Measurements from ENCODE around the gene GPR137C.

Gene GPR137C, protein sequence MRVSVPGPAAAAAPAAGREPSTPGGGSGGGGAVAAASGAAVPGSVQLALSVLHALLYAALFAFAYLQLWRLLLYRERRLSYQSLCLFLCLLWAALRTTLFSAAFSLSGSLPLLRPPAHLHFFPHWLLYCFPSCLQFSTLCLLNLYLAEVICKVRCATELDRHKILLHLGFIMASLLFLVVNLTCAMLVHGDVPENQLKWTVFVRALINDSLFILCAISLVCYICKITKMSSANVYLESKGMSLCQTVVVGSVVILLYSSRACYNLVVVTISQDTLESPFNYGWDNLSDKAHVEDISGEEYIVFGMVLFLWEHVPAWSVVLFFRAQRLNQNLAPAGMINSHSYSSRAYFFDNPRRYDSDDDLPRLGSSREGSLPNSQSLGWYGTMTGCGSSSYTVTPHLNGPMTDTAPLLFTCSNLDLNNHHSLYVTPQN
- total RNA-seq: 0.13 to 3.1 (median 0.84) reads per million in 18 experiments

DNA sequence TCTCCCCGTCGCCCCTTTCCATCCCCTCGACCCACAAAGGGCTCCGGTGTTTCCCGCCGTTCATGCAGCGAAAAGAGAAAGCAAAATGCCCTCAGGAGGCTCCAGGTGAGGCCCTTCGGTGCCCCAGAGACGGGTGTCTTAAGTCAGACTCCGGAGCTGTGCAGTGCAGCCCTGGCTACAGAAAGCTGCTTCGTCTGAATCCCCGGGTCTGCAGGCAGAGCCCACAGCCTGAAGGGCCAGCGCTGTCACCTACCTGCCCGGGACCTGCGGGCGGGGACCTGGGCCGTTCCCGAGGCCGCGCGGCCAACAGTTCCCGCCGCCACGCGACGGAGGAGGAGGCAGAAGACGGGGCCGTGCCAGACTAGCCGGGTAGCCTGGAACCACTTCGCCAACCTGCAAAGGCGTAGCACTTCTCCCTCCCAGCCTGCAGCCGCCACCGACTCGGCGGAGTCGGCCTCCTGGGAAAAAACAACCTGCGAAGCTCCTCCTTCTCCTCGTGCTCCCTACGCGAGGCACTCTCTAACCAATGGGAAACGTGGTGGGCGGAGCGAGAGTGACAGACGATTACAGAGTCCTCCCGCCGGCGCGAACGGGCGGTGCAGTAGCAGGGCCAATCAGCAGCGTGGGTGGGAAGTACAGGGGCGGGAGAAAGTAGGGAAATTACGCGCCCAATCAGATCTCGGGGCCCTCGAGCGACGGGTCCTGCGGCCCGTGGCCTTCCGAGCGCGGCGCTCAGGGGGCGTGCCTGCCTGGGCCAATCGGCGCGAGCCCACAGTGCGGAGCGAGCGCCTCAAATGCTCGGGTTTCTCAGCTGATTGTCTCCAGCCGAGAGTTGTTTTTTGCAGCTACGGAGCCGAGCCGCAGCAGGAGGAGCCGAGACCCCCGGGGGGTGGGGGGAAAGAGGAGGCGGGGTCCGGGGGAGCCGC, at the start of gene GPR137C, which contains the start of gene TXNDC16:
Gene GPR137C, plus strand, starts transcription at position 774 of the 926 bp plus-strand sequence. CDS start 312 bp downstream, outside the sequence.
Gene TXNDC16, minus strand, starts transcription at position 443 of the 926 bp plus-strand sequence. CDS start 8,948 bp downstream, outside the sequence.
- peak; percentile 100 for DNase-seq

DNA sequence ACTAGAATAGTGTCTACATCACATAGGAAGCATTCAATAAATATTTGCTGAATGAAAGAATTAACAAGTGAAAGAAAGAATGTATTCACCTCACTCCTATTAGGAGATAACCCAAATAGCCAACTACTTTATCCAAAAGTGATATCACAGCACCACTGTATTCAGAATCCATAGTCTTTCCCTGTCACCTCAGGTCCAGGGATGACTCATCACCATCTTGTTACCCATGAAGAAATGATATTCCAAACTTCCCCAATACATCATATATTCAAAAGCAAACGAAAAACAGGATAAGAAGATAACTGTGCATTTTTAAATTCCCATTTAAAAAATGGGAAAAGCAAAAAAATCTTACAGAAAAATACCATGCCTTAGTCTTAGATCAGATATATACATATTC, 39.4 kb upstream of the GPR137C start:
- DNase-seq: no peak

- DNase-seq: no peak
Observed at GRCh38 chr14:52514046-52514811, 38.4 kb upstream of the GPR137C start.

DNA sequence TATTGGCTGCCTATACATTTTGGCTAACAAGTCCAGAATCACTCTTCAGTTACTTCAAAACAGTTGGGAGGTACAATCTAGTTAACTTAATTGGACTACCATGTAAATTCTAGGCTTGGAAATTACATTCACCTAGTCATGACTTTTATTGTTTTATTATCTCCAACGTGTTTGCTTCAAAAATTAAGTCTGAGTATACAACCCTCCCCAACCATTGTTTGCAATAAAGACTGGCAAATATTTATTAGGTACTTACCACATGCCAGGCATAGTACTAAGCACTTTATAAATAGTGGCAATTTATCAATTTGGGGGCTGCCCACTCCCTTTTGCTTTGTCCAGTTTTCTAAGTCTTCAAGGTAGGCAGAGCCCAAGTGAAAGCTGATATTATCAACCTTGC, 30.6 kb upstream of the GPR137C start:
- no peak for DNase-seq

DNA sequence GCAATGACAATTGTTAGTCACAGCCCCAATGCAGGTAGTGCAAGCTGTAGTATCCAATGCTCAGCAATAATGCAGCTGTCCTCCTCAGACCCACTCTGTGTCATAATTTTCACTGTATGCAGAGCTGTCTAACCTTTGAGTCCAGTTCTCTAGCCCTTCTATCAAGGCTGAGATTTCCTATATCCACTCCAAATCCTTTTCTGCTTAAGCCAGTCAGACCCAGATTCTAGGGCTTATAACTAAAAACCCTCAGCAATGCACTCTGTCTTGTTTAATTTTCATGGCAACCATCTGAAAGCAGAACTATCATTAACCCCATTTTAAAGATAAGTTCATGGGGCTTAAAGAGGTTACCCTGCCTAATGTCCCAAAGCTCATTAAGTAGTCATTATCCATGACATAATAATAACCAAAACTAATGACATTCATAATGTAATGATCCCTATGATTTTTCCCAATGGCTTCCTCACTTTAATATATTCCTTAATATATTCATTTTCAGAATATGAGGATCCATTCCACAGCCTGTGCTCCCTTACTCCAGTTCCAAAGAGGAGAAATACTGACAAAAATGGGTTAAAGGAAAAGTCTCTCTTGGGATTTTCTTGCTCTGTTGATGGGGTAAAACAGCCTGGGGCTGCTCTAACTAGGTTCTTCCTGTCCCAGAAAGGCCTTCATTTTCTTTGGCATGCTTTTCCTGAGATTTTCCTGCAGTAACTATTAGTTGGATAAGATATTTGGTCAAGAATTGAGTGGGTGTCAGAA, 29.9 kb upstream of the GPR137C start:
- no peak for DNase-seq

GRCh38 chr14:52527052-52527451, 25.6 kb upstream of the GPR137C start:
- no peak for DNase-seq

GRCh38 chr14:52531481-52531880, 21.2 kb upstream of the GPR137C start:
- no peak for DNase-seq

DNA sequence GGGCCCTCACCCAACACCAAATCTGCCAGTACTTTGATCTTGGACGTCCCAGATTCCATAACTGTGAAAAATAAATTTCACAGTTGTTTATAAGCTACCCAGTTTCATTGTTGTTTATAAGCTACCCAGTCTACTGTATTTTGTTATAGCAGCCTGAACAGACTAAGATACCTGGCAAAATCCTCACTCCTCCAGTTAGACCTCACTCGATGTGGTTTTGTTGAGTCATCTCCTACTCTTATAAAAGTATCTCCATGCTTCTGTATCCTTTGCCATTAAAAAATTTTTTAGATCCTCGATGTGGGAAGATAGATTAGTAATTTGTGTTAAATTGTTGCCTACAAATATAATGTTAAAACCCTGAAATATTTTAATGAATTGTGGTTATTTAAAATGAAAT, 16.4 kb upstream of the GPR137C start:
- no peak for DNase-seq

GRCh38 chr14:52538623-52539022, 14.0 kb upstream of the GPR137C start:
- DNase-seq: peak in 1 of 2 donors; percentile 49

DNA sequence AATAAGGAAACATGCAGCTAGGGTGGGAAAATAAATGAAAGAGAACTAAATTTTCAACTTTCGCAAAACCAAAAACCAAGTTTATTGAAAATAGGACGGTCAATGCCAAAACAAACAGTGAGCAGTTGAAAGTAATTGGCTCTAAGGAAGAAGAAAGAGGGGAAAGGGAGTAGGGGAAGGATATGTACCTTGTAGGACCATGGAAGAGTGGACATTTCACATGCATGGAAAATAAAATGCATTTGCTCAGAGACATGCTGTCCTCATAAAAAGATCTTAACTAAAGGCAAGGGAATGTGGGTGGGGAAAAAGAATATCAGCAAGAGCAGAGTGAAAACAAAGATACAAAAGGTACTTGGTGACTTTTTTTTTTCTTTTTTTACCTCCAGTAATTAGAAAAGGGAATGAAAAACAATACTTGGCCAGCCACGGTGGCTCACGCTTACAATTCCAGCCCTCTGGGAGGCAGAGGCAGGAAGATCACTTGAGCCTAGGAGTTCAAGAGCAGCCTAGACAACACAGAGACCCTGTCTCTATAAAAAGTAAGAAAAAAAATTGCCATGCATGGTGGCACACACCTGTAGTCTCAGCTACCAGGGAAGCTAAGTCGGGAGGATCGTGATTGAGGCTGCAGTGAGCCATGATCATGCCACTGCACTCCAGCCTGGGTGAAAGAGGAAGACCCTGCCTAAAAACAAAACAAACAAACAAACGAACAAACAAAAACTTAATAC, 6.9 kb upstream of the GPR137C start:
- no peak for DNase-seq

DNA sequence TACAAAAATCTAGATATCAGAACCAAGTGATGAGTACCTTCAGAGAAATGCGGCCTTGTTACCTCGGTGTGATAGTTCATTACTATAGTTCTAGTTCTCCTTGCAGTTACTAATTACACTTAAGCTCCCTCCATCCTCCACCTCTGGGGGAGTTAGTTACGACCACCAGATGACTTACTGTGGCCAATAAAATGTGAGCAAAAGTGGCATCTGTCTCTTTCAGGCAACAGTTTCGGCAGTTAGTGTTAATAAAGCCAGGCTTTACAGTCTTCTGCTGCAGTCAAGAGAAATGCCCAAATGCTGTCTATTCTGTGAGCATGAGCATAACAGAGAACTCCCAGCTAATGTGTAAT, 6.3 kb upstream of the GPR137C start:
- DNase-seq: no peak

DNA sequence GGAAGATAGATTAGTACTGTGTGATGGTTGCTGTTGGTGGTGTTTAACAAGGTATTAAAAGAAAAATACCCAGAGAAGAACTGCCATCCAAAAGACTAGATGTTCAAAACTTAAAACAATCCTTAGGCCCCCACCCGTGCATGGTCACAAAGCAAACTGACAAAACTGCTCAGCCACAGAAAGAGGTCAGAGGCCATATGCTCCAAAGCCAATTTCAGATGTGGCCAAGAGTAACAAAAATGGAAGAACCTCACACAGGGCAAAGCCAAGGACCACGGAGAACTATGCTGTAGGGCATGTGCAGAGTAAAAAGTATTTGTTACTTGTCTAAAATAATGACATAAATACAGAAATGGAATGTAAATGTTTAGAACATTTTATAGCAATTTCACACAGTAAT, 5.6 kb upstream of the GPR137C start:
- DNase-seq: no peak

DNA sequence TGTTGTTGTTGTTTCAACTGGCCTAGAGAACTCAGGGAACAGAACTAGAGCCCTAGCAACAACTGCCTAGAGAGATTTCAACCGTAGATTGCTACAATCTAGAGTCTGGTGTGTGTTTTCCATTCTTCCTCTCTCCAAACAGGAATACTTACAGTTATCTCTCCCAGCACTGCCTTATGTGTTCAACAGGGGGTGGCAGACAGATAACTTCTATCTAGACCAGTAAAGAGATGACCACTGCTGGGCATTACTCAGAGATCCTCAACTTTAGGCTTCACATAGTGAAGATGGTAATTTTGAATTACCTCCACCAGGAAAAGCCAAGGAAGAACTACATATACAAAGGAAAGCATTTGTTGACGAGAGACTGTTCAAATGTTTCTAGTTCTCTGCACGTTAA, 5.1 kb upstream of the GPR137C start:
- no peak for DNase-seq

GRCh38 chr14:52550661-52551060, 2.0 kb upstream of the GPR137C start:
- DNase-seq: no peak

GRCh38 chr14:52551205-52551604, 1.4 kb upstream of the GPR137C start:
- DNase-seq: no peak

DNA sequence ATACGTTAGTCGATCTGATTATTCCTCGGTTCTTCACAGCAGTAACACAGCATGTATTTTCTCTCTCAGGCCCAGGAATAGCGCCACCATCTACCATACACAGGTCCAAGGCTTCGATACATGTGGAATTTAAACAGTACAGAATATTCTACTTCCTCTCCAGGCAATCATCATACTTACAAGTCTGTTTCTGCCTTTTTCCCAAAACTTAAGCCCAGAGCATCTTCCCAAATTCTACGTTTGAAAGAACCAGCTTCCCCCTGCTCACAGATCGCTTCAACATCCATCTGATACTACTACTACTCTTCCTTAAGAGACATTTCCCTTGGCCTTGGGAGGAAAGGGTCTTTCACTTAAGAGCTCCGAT, 957 bp upstream of the GPR137C start:
- peak; percentile 8 to 25 for DNase-seq

DNA sequence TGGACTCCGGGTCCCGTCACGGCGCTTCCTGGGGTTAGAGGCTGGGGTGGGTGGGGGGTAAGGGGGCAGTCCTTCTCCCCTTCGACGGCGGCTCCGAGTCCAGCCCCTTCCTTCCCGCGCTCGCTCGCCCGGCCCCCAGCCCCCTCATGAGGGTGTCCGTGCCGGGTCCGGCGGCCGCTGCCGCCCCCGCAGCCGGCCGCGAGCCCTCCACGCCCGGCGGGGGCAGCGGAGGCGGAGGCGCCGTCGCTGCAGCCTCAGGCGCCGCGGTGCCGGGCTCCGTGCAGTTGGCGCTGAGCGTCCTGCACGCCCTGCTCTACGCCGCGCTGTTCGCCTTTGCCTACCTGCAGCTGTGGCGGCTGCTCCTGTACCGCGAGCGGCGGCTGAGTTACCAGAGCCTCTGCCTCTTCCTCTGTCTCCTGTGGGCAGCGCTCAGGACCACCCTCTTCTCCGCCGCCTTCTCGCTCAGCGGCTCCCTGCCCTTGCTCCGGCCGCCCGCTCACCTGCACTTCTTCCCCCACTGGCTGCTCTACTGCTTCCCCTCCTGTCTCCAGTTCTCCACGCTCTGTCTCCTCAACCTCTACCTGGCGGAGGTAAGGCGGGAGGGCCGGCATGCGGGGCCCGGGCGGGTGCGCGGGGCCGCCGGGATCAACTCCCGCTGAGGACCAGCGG, 500 bp downstream of the GPR137C start:
- DNase-seq: peak in 1 of 2 donors; percentile 48

DNA sequence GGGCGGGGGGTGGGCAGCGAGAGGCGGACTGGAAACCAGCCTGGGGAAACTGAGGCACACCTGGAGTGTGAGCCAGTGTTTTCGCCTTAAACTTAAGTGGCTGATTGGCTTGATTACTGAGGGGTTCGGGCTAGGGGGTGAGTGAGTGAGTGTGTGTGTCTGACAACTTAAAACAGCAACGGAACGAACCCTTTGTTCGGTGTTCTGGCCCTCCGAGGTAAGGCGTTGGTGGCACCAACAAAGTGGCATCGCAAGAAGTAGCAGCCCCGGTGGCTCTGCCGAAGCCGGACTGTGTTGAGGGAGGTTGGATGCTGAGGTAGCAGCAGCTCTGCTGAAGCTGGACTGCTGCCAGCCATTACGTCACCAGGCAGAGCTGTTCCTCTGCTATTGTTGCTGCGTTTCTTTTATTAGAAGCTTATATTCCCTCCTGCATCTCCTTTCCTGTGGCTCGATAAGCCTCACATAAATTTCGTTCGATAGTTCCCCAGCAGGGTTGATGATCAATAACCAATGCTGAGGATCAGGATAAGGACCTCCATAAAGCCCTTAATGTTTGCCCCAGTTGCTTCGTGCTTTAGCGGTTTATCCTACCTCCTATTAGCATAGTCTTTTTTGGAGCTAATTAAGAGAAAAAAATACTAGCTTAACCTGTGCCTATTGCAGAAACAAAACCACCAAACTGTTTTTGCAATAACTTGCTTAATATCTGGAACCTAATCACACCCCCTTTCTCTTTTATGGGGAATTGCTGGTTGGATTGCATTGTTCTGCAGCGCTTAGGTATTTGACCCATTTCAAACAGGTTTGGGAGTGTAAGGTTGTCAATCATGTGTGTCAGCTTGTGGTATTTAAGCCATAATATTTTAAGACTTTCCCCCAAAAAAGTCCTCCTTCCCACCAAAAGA, 1.3 kb downstream of the GPR137C start:
- DNase-seq: peak; percentile 64 to 82

DNA sequence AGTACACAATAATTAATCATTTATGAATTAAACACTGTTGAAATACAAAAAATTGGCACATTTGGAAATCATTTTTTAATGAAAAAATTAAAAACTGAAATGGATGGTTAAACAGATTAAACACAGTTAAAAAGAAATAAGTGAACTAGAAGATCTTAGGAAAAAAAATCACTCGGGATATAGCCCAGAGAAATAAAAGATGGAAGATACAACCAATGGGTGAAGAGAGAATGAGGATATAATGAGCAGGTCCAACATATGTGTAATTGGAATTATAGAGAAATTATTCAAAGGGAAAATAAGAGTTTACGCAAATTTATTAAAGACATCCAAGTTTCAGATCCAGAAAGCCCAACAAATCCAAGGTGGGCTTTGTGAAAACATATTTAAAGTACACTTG, 6.1 kb downstream of the GPR137C start:
- no peak for DNase-seq

Data from inflammatory macrophage (primary cell).